Vagina (tissue), 2 donors: Measurements from ENCODE around the gene NAA16. TPM values are rescaled to one million over a fixed set of nuclear protein-coding genes. Genes with fewer than 3 reads are reported as not detected.

Experiments
- DNase-seq, 2 donors: peaks; one replicate each; pipeline ENCODE4 v3.0.0-alpha.2; 2017; ENCODE audit errors: extremely low spot score in 2 of 2
- H3K27ac ChIP-seq: fragments of 200-600 bp; sonication (generic); one replicate; pipeline ENCODE4 v1.5.1; 2019
- H3K27me3 ChIP-seq: fragments of 200-600 bp; sonication (generic); one replicate; pipeline ENCODE4 v1.5.1; 2019
- H3K36me3 ChIP-seq, 2 donors: fragments of 200-600 bp; sonication (generic); one replicate each; pipeline ENCODE4 v1.5.1; 2017 to 2019
- H3K4me1 ChIP-seq: fragments of 200-600 bp; sonication (generic); one replicate; pipeline ENCODE4 v1.5.1; 2019
- H3K4me3 ChIP-seq, 2 donors: fragments of 200-600 bp; sonication (generic); 1 replicate in 1 of 2; 2 replicates in 1 of 2; pipeline ENCODE4 v1.5.1; 2016 to 2019
- H3K9me3 ChIP-seq: fragments of 200-600 bp; sonication (generic); one replicate; pipeline ENCODE4 v1.5.1; 2019
- POLR2A ChIP-seq, 2 donors: fragments of 450-650 bp; IDR thresholded peaks; one replicate each; pipeline ENCODE4 v1.6.1; 2017; ENCODE audit warnings: antibody characterized with exemption in 2 of 2, mild to moderate bottlenecking in 2 of 2, moderate library complexity in 2 of 2
- POLR2AphosphoS5 ChIP-seq, 2 donors: sonication (generic); formaldehyde crosslinking; IDR thresholded peaks; one replicate each; pipeline ENCODE4 v1.9.0; 2017; ENCODE audit warnings: antibody characterized with exemption in 2 of 2, mild to moderate bottlenecking in 2 of 2, low read depth in 1 of 2; ENCODE audit not compliant: insufficient read depth in 1 of 2
- intact Hi-C: fragments of 100-400 bp; cut with DNase I; formaldehyde crosslinking; loops from one replicate; pipeline ENCODE4 v1.15.1; 2023
- total RNA-seq: library from RNA; depleted of rRNA; stranded (reverse); fragments of >200 nt; gene quantifications from one replicate; pipeline ENCODE4 v1.2.3, GENCODE V29; 2016
- TF ChIP-seq, protein P1 (sequence below), 3 experiments: fragments of 450-650 bp in 2 of 3; fragments of 200-600 bp in 1 of 3; sonication (generic) in 1 of 3; IDR thresholded peaks; one replicate each; pipeline ENCODE4 v1.5.1; 2017 to 2019; ENCODE audit warnings: antibody characterized with exemption in 3 of 3, mild to moderate bottlenecking in 2 of 3, moderate library complexity in 2 of 3

NAA16 gene
- total RNA-seq, 1 donor from 2014 or later: 30.2 TPM

DNA sequence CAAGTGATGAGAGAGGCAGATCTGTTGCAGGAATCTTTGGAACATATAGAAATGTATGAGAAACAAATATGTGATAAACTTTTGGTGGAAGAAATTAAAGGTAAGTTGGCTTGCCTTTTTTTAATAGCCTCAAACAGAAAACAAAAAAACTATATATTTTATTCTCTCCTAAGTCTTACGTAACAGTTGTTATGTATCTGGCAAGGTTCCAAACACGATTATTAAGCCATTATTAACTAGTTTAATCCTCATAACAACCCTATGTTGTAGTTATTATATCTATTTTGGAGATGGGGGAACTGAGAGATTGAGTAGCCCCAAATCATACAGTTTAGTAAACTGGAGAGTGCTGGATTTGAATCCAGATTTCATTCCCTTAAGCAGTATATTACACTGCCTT is 14.7 kb downstream of the NAA16 start:
- Histone ChIP-seq H3K27me3 (no peaks in the 10 kb centered on the region), H3K9me3 (no peaks in the 10 kb centered on the region), H3K4me1 (no peaks in the 10 kb centered on the region), H3K4me3 (no peak overlapping the region), H3K27ac (no peak overlapping the region), H3K36me3 (peaks cover 0 to 39% of the 10 kb centered on the region in 2 donors)
- TF ChIP-seq, protein P1, sequence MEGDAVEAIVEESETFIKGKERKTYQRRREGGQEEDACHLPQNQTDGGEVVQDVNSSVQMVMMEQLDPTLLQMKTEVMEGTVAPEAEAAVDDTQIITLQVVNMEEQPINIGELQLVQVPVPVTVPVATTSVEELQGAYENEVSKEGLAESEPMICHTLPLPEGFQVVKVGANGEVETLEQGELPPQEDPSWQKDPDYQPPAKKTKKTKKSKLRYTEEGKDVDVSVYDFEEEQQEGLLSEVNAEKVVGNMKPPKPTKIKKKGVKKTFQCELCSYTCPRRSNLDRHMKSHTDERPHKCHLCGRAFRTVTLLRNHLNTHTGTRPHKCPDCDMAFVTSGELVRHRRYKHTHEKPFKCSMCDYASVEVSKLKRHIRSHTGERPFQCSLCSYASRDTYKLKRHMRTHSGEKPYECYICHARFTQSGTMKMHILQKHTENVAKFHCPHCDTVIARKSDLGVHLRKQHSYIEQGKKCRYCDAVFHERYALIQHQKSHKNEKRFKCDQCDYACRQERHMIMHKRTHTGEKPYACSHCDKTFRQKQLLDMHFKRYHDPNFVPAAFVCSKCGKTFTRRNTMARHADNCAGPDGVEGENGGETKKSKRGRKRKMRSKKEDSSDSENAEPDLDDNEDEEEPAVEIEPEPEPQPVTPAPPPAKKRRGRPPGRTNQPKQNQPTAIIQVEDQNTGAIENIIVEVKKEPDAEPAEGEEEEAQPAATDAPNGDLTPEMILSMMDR (IDR thresholded peaks at IDR 0.05): no peak
- TF ChIP-seq POLR2A (IDR thresholded peaks at IDR 0.05): no peak
- no peak for TF ChIP-seq POLR2AphosphoS5 (IDR thresholded peaks at IDR 0.05; ENCODE audit: insufficient read depth in 1 of 2, low read depth in 1 of 2)
- intact Hi-C loops: no loop called here
- no peak for DNase-seq

- H3K9me3 ChIP-seq: no peaks in the 10 kb centered on the region
- DNase-seq: no peak
- H3K27ac ChIP-seq: no peak overlapping the region
- H3K4me3 ChIP-seq: no peak overlapping the region
- peaks cover 0 to 33% of the 10 kb centered on the region in 2 donors for H3K36me3 ChIP-seq
- intact Hi-C loops: no loop called here
- H3K27me3 ChIP-seq: no peaks in the 10 kb centered on the region
- H3K4me1 ChIP-seq: no peaks in the 10 kb centered on the region
- TF ChIP-seq POLR2AphosphoS5 (IDR thresholded peaks at IDR 0.05; ENCODE audit: insufficient read depth in 1 of 2, low read depth in 1 of 2): no peak
- TF ChIP-seq POLR2A (IDR thresholded peaks at IDR 0.05): no peak
- TF ChIP-seq, protein P1 (IDR thresholded peaks at IDR 0.05): no peak
These were observed 15.6 kb downstream of the NAA16 start for GRCh38 chr13:41326661-41327060.

- DNase-seq: no peak
- peaks cover 0 to 33% of the 10 kb centered on the region in 2 donors for H3K36me3 ChIP-seq
- intact Hi-C loops: no loop called here
- H3K4me3 ChIP-seq: no peak overlapping the region
- H3K9me3 ChIP-seq: no peaks in the 10 kb centered on the region
- TF ChIP-seq, protein P1 (IDR thresholded peaks at IDR 0.05): no peak
- H3K4me1 ChIP-seq: no peaks in the 10 kb centered on the region
- H3K27ac ChIP-seq: no peak overlapping the region
- H3K27me3 ChIP-seq: no peaks in the 10 kb centered on the region
These were observed 17.1 kb downstream of the NAA16 start for GRCh38 chr13:41327994-41328790.

DNA sequence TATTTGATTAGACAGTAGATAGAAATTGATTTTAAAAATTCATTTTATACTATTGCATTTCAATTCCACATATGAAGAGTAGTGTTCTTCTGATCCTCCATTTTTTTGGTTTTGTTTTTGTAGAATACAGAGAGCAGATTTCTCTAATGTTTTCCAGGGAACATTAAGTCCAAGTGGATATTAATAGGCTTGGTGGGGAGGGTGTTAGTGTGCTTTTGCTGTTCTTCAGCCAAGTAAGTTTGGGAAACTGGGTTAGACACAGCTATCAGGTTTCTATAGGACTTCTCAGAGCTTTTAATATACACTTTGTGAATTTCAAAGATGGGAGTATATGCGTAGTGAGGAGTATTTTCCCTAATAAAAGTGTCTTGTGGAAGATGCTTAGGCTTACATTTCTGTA is 21.8 kb downstream of the NAA16 start:
- no peaks in the 10 kb centered on the region for H3K9me3 ChIP-seq
- peaks cover 0 to 14% of the 10 kb centered on the region in 2 donors for H3K36me3 ChIP-seq
- DNase-seq: no peak
- no peaks in the 10 kb centered on the region for H3K27me3 ChIP-seq
- intact Hi-C loops: no loop called here
- no peak overlapping the region for H3K27ac ChIP-seq
- TF ChIP-seq POLR2A (IDR thresholded peaks at IDR 0.05) (no peak), POLR2AphosphoS5 (IDR thresholded peaks at IDR 0.05; ENCODE audit: insufficient read depth in 1 of 2, low read depth in 1 of 2) (no peak)
- TF ChIP-seq, protein P1 (IDR thresholded peaks at IDR 0.05): no peak
- no peak overlapping the region for H3K4me3 ChIP-seq
- no peaks in the 10 kb centered on the region for H3K4me1 ChIP-seq

DNA sequence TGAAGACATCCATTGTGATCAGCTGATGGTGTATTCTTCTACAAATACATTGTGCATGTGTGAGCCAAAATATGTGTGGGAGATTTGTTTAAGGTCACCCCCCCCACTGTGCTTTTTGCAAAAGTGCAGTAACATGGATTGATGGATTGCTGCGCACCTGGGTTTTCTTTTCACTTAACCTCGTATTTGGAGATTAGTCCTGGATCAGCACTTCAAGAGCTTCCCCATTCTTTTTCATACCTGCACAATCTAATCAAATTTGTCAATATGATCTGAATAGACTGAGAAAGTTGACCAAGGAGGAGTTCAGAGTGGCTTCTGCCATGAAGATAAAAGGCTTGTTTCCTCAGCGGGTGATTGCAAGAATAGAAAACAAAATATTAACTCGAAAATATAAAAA is 23.7 kb downstream of the NAA16 start:
- H3K9me3 ChIP-seq: no peaks in the 10 kb centered on the region
- intact Hi-C loops: no loop called here
- H3K27ac ChIP-seq: no peak overlapping the region
- TF ChIP-seq POLR2A (IDR thresholded peaks at IDR 0.05) (no peak), POLR2AphosphoS5 (IDR thresholded peaks at IDR 0.05; ENCODE audit: insufficient read depth in 1 of 2, low read depth in 1 of 2) (no peak)
- TF ChIP-seq, protein P1 (IDR thresholded peaks at IDR 0.05): no peak
- H3K4me1 ChIP-seq: no peaks in the 10 kb centered on the region
- H3K4me3 ChIP-seq: no peak overlapping the region
- no peaks in the 10 kb centered on the region for H3K27me3 ChIP-seq
- peaks cover 0 to 22% of the 10 kb centered on the region in 2 donors for H3K36me3 ChIP-seq
- DNase-seq: no peak
